Measurements from ENCODE around the gene SLC49A3.
A peak's percentile ranks its signal among the peaks of the same experiment; 100 is the strongest.
"Not testable (repeated sequence)": the region's sequence is repeated elsewhere in the genome, so short reads cannot be mapped to it uniquely, and the experiment has no call there.

SLC49A3 gene

GRCh38 chr4:722169-722725 lies 33.3 kb upstream of the SLC49A3 start:
- DNase-seq (ENCODE audit: low spot score) = no peak
- FAIRE-seq = no peak

GRCh38 chr4:721261-722168 lies 32.6 kb upstream of the SLC49A3 start:
- DNase-seq (ENCODE audit: low spot score) = no peak
- FAIRE-seq = no peak

GRCh38 chr4:720111-720860 lies 31.3 kb upstream of the SLC49A3 start:
- DNase-seq (ENCODE audit: low spot score) (no peak), FAIRE-seq (no peak)

GRCh38 chr4:718460-718859 lies 29.5 kb upstream of the SLC49A3 start:
- no peak for FAIRE-seq
- DNase-seq (ENCODE audit: low spot score) = no peak

GRCh38 chr4:717601-718320 lies 28.8 kb upstream of the SLC49A3 start:
- FAIRE-seq (no peak), DNase-seq (ENCODE audit: low spot score) (no peak)

GRCh38 chr4:714087-714486 lies 25.1 kb upstream of the SLC49A3 start:
- no peak for FAIRE-seq
- DNase-seq (ENCODE audit: low spot score) = no peak

GRCh38 chr4:712916-713632 lies 24.1 kb upstream of the SLC49A3 start:
- no peak for FAIRE-seq
- DNase-seq (ENCODE audit: low spot score) = no peak

GRCh38 chr4:712093-712492 lies 23.1 kb upstream of the SLC49A3 start:
- FAIRE-seq = no peak
- DNase-seq (ENCODE audit: low spot score) = no peak

- FAIRE-seq (no peak), DNase-seq (ENCODE audit: low spot score) (no peak)
These were observed 22.0 kb upstream of the SLC49A3 start for GRCh38 chr4:710916-711315.

GRCh38 chr4:710116-710515 lies 21.2 kb upstream of the SLC49A3 start:
- FAIRE-seq = no peak

GRCh38 chr4:709348-709747 lies 20.4 kb upstream of the SLC49A3 start:
- no peak for FAIRE-seq
- no peak for DNase-seq (ENCODE audit: low spot score)

More at GRCh38 chr4:710116-710515, 21.2 kb upstream of the SLC49A3 start:
- DNase-seq (ENCODE audit: low spot score) = no peak

- FAIRE-seq = no peak
- no peak for DNase-seq (ENCODE audit: low spot score)
These were observed 19.6 kb upstream of the SLC49A3 start for GRCh38 chr4:708631-708933.

- FAIRE-seq (no peak), DNase-seq (ENCODE audit: low spot score) (no peak)
These were observed 19.1 kb upstream of the SLC49A3 start for GRCh38 chr4:707929-708630.

GRCh38 chr4:706834-707598 lies 18.1 kb upstream of the SLC49A3 start:
- FAIRE-seq (no peak), DNase-seq (ENCODE audit: low spot score) (no peak)

- not testable (repeated sequence) for DNase-seq (ENCODE audit: low spot score); FAIRE-seq
These were observed 17.2 kb upstream of the SLC49A3 start for GRCh38 chr4:706083-706633.

GRCh38 chr4:705278-706082 lies 16.5 kb upstream of the SLC49A3 start, which contains the start of gene PCGF3:
Gene PCGF3 (plus strand): TSS chr4:705832. CDS start chr4:733681, 27,849 bp downstream.
- DNase-seq (ENCODE audit: low spot score) = peak; percentile 83
- no peak for FAIRE-seq

- no peak for FAIRE-seq
These were observed 16.0 kb upstream of the SLC49A3 start for GRCh38 chr4:704971-705277.

GRCh38 chr4:704198-704891 lies 15.4 kb upstream of the SLC49A3 start:
- FAIRE-seq = no peak
- DNase-seq (ENCODE audit: low spot score) = no peak

More at GRCh38 chr4:704971-705277, 16.0 kb upstream of the SLC49A3 start:
- DNase-seq (ENCODE audit: low spot score) = no peak

Measured in RCC 7860 (cell line).